Bronchial epithelial cell (primary cell): Measurements from ENCODE around the gene PRELID3B. TPM values are rescaled to one million over a fixed set of nuclear protein-coding genes. Genes with fewer than 3 reads are reported as not detected.

Source experiments
- DNase-seq: peaks from one replicate; pipeline ENCODE4 v3.0.0-alpha.2; 2010; ENCODE audit warnings: low read depth
- FAIRE-seq: peaks from 2 replicates; lab custom pipeline; 2011; peaks lifted over from hg19 to GRCh38; lab: Jason Lieb, UNC
- H3K27me3 ChIP-seq: 2 replicates; pipeline ENCODE4 v1.5.1; 2011; ENCODE audit warnings: low read length; ENCODE audit not compliant: control insufficient read depth, insufficient read depth
- H3K36me3 ChIP-seq: 2 replicates; pipeline ENCODE4 v1.5.1; 2011; ENCODE audit warnings: low read length; ENCODE audit not compliant: control insufficient read depth, insufficient read depth
- H3K4me3 ChIP-seq: 2 replicates; pipeline ENCODE4 v1.5.1; 2011; ENCODE audit warnings: mild to moderate bottlenecking, low read depth, low read length, control low read depth
- CTCF ChIP-seq: IDR thresholded peaks from 2 replicates; pipeline ENCODE4 v1.5.1; 2011; ENCODE audit warnings: mild to moderate bottlenecking, moderate library complexity, low read length, control low read depth, inconsistent platforms; ENCODE audit not compliant: insufficient read depth, severe bottlenecking
- total RNA-seq: library from RNA; depleted of rRNA; stranded (reverse); fragments of >200 nt; gene quantifications from 2 replicates; pipeline ENCODE4 v1.2.1, GENCODE V29; 2014

PRELID3B gene
- total RNA-seq, 1 donor from 2014 or later = 160 TPM

GRCh38 chr20:58986968-58987517, 55.5 kb downstream of the PRELID3B start:
- H3K4me3 ChIP-seq = no peak overlapping the region
- H3K27me3 ChIP-seq = no peaks in the 10 kb centered on the region
- peaks cover 26% of the 10 kb centered on the region for H3K36me3 ChIP-seq
- FAIRE-seq (no peak), DNase-seq (no peak)
- TF ChIP-seq CTCF = no peak

- Histone ChIP-seq H3K36me3 (peaks cover 21% of the 10 kb centered on the region), H3K27me3 (no peaks in the 10 kb centered on the region), H3K4me3 (no peak overlapping the region)
- no peak for TF ChIP-seq CTCF
- DNase-seq (no peak), FAIRE-seq (no peak)
Measured at GRCh38 chr20:58986286-58986967, 56.2 kb downstream of the PRELID3B start.

GRCh38 chr20:58985656-58986055, 56.9 kb downstream of the PRELID3B start:
- FAIRE-seq = no peak
- DNase-seq = no peak
- Histone ChIP-seq H3K4me3 (no peak overlapping the region), H3K36me3 (peaks cover 15% of the 10 kb centered on the region), H3K27me3 (no peaks in the 10 kb centered on the region)
- no peak for TF ChIP-seq CTCF

GRCh38 chr20:58984691-58985090, 57.9 kb downstream of the PRELID3B start:
- FAIRE-seq (no peak), DNase-seq (no peak)
- no peak for TF ChIP-seq CTCF

More at GRCh38 chr20:58984691-58985090, 57.9 kb downstream of the PRELID3B start:
- no peak overlapping the region for H3K4me3 ChIP-seq
- H3K36me3 ChIP-seq = peaks cover 13% of the 10 kb centered on the region
- no peaks in the 10 kb centered on the region for H3K27me3 ChIP-seq

Other genes starting within 250 kb of the PRELID3B start
- 0.13 and 1.3 TPM in 2 replicates for gene GNAS-AS1, start 191.9 kb downstream of the PRELID3B start, total RNA-seq
- gene GNAS, start 190.1 kb downstream of the PRELID3B start, total RNA-seq = 279 and 385 TPM in 2 replicates
- gene NELFCD, start 61.5 kb downstream of the PRELID3B start, total RNA-seq = 27.4 and 32.3 TPM in 2 replicates
- gene CTSZ, start 35.5 kb downstream of the PRELID3B start, total RNA-seq = 73.7 and 87.8 TPM in 2 replicates
- not detected in 2 replicates for gene TUBB1, start 23.4 kb downstream of the PRELID3B start, total RNA-seq
- gene ATP5F1E, start 10.5 kb downstream of the PRELID3B start, total RNA-seq = 17.1 and 25.3 TPM in 2 replicates
- gene ZNF831, start 121.0 kb upstream of the PRELID3B start, total RNA-seq = not detected in 2 replicates